HG03196 (cell line): ENCODE results near the gene MAPKAPK2.
"Not testable (repeated sequence)": the region's sequence is repeated elsewhere in the genome, so short reads cannot be mapped to it uniquely, and the experiment has no call there.

ENCODE experiments used
- ATAC-seq: cut with Tn5 transposase; IDR thresholded peaks from one replicate; pipeline ENCODE4 v1.9.1; 2021; ENCODE audit not compliant: unreplicated experiment

The MAPKAPK2 gene

GRCh38 chr1:206739411-206740076 is 54.8 kb downstream of the MAPKAPK2 start:
- peak; percentile 80 for ATAC-seq

- no peak for ATAC-seq
Measured at GRCh38 chr1:206741142-206741701, 56.5 kb downstream of the MAPKAPK2 start.

- no peak for ATAC-seq
Measured at GRCh38 chr1:206742719-206743383, 58.1 kb downstream of the MAPKAPK2 start.

- no peak for ATAC-seq
Measured at GRCh38 chr1:206744683-206745082, 60.0 kb downstream of the MAPKAPK2 start.

- ATAC-seq = no peak
Measured at GRCh38 chr1:206745301-206745700, 60.6 kb downstream of the MAPKAPK2 start.

GRCh38 chr1:206748348-206749030 is 63.8 kb downstream of the MAPKAPK2 start:
- no peak for ATAC-seq

GRCh38 chr1:206751891-206752290 is 67.2 kb downstream of the MAPKAPK2 start:
- ATAC-seq = no peak

GRCh38 chr1:206752481-206752880 is 67.8 kb downstream of the MAPKAPK2 start:
- ATAC-seq = no peak

GRCh38 chr1:206753141-206753540 is 68.4 kb downstream of the MAPKAPK2 start:
- no peak for ATAC-seq

GRCh38 chr1:206754011-206754410 is 69.3 kb downstream of the MAPKAPK2 start:
- no peak for ATAC-seq

GRCh38 chr1:206757524-206758266 is 73.0 kb downstream of the MAPKAPK2 start:
- ATAC-seq = no peak

GRCh38 chr1:206760590-206760989 is 75.9 kb downstream of the MAPKAPK2 start:
- ATAC-seq = no peak

- ATAC-seq = no peak
Measured at GRCh38 chr1:206761159-206761768, 76.6 kb downstream of the MAPKAPK2 start.

- ATAC-seq = not testable (repeated sequence)
Measured at GRCh38 chr1:206762741-206763364, 78.1 kb downstream of the MAPKAPK2 start.

- not testable (repeated sequence) for ATAC-seq
Measured at GRCh38 chr1:206765771-206766170, 81.1 kb downstream of the MAPKAPK2 start.

- peak; percentile 46 for ATAC-seq
Measured at GRCh38 chr1:206766251-206766856, 81.6 kb downstream of the MAPKAPK2 start.

- peak; percentile 4 for ATAC-seq
Measured at GRCh38 chr1:206768472-206769303, 84.0 kb downstream of the MAPKAPK2 start.

GRCh38 chr1:206769304-206769731 is 84.6 kb downstream of the MAPKAPK2 start:
- peak; percentile 60 for ATAC-seq
